22Rv1 (cell line): Measurements from ENCODE around the gene KIF9.

ENCODE experiments used
- ZFX ChIP-seq: fragments of 450-650 bp; IDR thresholded peaks from 2 replicates; pipeline ENCODE4 v1.6.1; 2017; ENCODE audit warnings: antibody characterized with exemption, borderline replicate concordance
- TF ChIP-seq, protein P1 (sequence below): fragments of 450-650 bp; IDR thresholded peaks from 2 replicates; pipeline ENCODE4 v1.5.1; 2017; ENCODE audit warnings: mild to moderate bottlenecking

DNA sequence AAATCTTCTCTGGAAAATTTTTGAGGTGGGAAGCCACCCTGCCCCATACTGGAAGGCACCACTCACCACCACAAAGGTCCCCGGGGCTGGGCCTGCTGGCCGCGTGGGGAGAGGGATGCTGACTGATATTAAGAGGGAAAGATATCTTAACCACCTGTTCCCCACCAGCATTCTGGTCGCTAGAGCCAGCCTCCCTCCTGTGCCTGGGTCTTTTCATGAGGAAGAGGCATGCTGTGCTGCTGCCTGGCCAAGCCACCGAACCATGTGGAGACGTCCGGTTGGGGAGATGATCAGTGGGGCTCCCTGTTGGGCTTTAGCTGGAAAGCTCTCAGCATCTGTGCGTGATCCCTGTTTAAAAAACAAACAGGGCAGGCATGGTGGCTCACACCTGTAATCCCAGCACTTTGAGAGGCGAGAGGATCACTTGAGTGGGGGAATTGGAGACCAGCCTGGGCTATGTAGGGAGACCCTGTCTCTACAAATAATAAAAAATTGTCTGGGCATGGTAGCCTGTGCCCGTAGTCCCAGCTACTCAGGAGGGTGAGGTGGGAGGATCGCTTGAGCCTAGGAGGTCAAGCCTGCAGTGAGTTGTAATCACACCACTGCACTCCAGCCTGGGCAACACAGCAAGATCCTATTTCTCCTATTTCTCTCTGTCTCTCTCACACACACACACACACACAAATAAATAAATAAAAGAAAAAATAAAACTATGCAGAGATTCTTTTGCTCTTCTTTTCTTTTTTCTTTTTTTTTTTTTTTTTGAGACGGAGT lies 1.2 kb upstream of the KIF9 start:
- TF ChIP-seq, protein P1, sequence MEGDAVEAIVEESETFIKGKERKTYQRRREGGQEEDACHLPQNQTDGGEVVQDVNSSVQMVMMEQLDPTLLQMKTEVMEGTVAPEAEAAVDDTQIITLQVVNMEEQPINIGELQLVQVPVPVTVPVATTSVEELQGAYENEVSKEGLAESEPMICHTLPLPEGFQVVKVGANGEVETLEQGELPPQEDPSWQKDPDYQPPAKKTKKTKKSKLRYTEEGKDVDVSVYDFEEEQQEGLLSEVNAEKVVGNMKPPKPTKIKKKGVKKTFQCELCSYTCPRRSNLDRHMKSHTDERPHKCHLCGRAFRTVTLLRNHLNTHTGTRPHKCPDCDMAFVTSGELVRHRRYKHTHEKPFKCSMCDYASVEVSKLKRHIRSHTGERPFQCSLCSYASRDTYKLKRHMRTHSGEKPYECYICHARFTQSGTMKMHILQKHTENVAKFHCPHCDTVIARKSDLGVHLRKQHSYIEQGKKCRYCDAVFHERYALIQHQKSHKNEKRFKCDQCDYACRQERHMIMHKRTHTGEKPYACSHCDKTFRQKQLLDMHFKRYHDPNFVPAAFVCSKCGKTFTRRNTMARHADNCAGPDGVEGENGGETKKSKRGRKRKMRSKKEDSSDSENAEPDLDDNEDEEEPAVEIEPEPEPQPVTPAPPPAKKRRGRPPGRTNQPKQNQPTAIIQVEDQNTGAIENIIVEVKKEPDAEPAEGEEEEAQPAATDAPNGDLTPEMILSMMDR, result no peak
- no peak for TF ChIP-seq ZFX
